Endothelial cell of umbilical vein (primary cell): Measurements from ENCODE around the gene PAPPA2. TPM values are rescaled to one million over a fixed set of nuclear protein-coding genes. Genes with fewer than 3 reads are reported as not detected.

ENCODE experiments used
- BruUV-seq: library from RNA; stranded (reverse); fragments of 400-500 nt; replicated peaks from 2 replicates; lab custom pipeline; 2021; lab: Mats Ljungman, UMichigan
- CTCF ChIA-PET: fragments of 300-600, 350-600 bp; sonication (Branson Sonifier 250); formaldehyde crosslinking; loops from one replicate; lab custom pipeline; 2021; ENCODE audit warnings: antibody characterized with exemption, inconsistent platforms; lab: Charles Lee
- POLR2A ChIA-PET: fragments of 300-600, 350-600 bp; sonication (Branson Sonifier 250); formaldehyde crosslinking; loops from one replicate; lab custom pipeline; 2021; ENCODE audit warnings: antibody characterized with exemption, inconsistent platforms; lab: Charles Lee
- DNase-seq: peaks from one replicate; pipeline ENCODE4 v3.0.0-alpha.2; 2011; ENCODE audit warnings: low read depth, low spot score
- FAIRE-seq: peaks from 2 replicates; lab custom pipeline; 2011; peaks lifted over from hg19 to GRCh38; lab: Jason Lieb, UNC
- H2AFZ ChIP-seq: 2 replicates; pipeline ENCODE4 v1.6.0; 2012; ENCODE audit warnings: low read depth, low read length, control low read depth, inconsistent platforms
- H3K27ac ChIP-seq: 2 replicates; pipeline ENCODE4 v1.5.1; 2011; ENCODE audit warnings: low read depth, mild to moderate bottlenecking, control low read depth, low read length, moderate library complexity; ENCODE audit not compliant: insufficient read depth
- H3K27me3 ChIP-seq, 2 experiments: 2 replicates each; pipeline versions ENCODE4 v1.6.0 to v1.6.1; 2011; ENCODE audit warnings: low read length in 2 of 2, mixed read lengths in 1 of 2; ENCODE audit not compliant: control insufficient read depth in 2 of 2, insufficient read depth in 2 of 2
- H3K36me3 ChIP-seq, 2 experiments: 2 replicates in 1 of 2; 3 replicates in 1 of 2; pipeline ENCODE4 v1.5.1; 2011; ENCODE audit warnings: low read length in 2 of 2, mild to moderate bottlenecking in 1 of 2, moderate library complexity in 1 of 2; ENCODE audit not compliant: control insufficient read depth in 2 of 2, insufficient read depth in 2 of 2; ENCODE audit errors: extremely low read depth in 1 of 2
- H3K4me1 ChIP-seq: 3 replicates; pipeline ENCODE4 v1.5.1; 2011; ENCODE audit warnings: mild to moderate bottlenecking, low read length; ENCODE audit not compliant: control insufficient read depth, insufficient read depth; ENCODE audit errors: extremely low read depth
- H3K4me2 ChIP-seq: 2 replicates; pipeline ENCODE4 v1.6.1; 2011; ENCODE audit warnings: low read length, control low read depth, mixed read lengths; ENCODE audit not compliant: insufficient read depth
- H3K4me3 ChIP-seq, 3 experiments: fragments of 200-600 bp in 1 of 3; sonication (generic), shearing (Covaris generic) in 1 of 3; replicated peaks in 1 of 3; 2 replicates each; pipeline ENCODE4 v1.5.1; 2011 to 2016; ENCODE audit warnings: control low read depth in 3 of 3, low read length in 3 of 3, mild to moderate bottlenecking in 2 of 3, inconsistent platforms in 1 of 3, low read depth in 1 of 3, moderate library complexity in 1 of 3; ENCODE audit not compliant: insufficient read depth in 1 of 3
- H3K79me2 ChIP-seq: 2 replicates; pipeline ENCODE4 v1.6.0; 2012; ENCODE audit warnings: low read length, inconsistent platforms; ENCODE audit not compliant: control insufficient read depth, insufficient read depth
- H3K9ac ChIP-seq: replicated peaks from 2 replicates; pipeline ENCODE3; 2011; ENCODE audit warnings: low read length, control low read depth; ENCODE audit not compliant: insufficient read depth; ENCODE audit errors: extremely low read depth
- H3K9me1 ChIP-seq: replicated peaks from 3 replicates; pipeline ENCODE4 v1.6.0; 2011; ENCODE audit warnings: mild to moderate bottlenecking, low read length; ENCODE audit not compliant: control insufficient read depth, insufficient read depth; ENCODE audit errors: extremely low read depth
- H3K9me3 ChIP-seq: replicated peaks from 2 replicates; pipeline ENCODE4 v1.5.1; 2012; ENCODE audit warnings: low read length, inconsistent platforms; ENCODE audit not compliant: control insufficient read depth, insufficient read depth
- H4K20me1 ChIP-seq: replicated peaks from 2 replicates; pipeline ENCODE3; 2011; ENCODE audit warnings: mild to moderate bottlenecking, low read length; ENCODE audit not compliant: control insufficient read depth, insufficient read depth; ENCODE audit errors: extremely low read depth
- CTCF ChIP-seq, 2 donors: IDR thresholded peaks; 1 replicate in 1 of 2; 2 replicates in 1 of 2; pipeline ENCODE4 v1.5.1; 2011; ENCODE audit warnings: low read length in 2 of 2, mild to moderate bottlenecking in 2 of 2, moderate library complexity in 2 of 2, control low read depth in 1 of 2, inconsistent platforms in 1 of 2, low read depth in 1 of 2; ENCODE audit not compliant: insufficient read depth in 1 of 2; ENCODE audit errors: extremely low read depth in 1 of 2
- EZH2 ChIP-seq: IDR thresholded peaks from 2 replicates; pipeline ENCODE4 v1.6.1; 2012; ENCODE audit warnings: borderline replicate concordance, low read depth, mild to moderate bottlenecking, moderate library complexity, low read length, inconsistent platforms; ENCODE audit not compliant: severe bottlenecking
- FOS ChIP-seq: IDR thresholded peaks from 2 replicates; pipeline ENCODE4 v1.6.1; 2011; ENCODE audit warnings: mild to moderate bottlenecking, low read length, moderate library complexity, borderline replicate concordance; ENCODE audit not compliant: insufficient read depth
- GATA2 ChIP-seq: IDR thresholded peaks from 2 replicates; pipeline ENCODE4 v1.7.0; 2011; ENCODE audit warnings: low read depth, mild to moderate bottlenecking, moderate library complexity, mixed read lengths, low read length; ENCODE audit not compliant: insufficient read length, insufficient read depth
- JUN ChIP-seq: IDR thresholded peaks from 2 replicates; pipeline ENCODE4 v1.6.1; 2011; ENCODE audit warnings: borderline replicate concordance, low read depth; ENCODE audit not compliant: insufficient read length, insufficient read depth
- MAX ChIP-seq: IDR thresholded peaks from 2 replicates; pipeline ENCODE4 v1.6.1; 2011; ENCODE audit not compliant: insufficient read depth, insufficient read length
- MYC ChIP-seq: IDR thresholded peaks from one replicate; pipeline ENCODE4 v1.6.1; 2011; ENCODE audit warnings: mild to moderate bottlenecking, low read depth, low read length
- POLR2A ChIP-seq: IDR thresholded peaks from 2 replicates; pipeline ENCODE4 v1.6.1; 2012; ENCODE audit warnings: low read depth, mild to moderate bottlenecking, control low read depth, low read length
- POLR2AphosphoS5 ChIP-seq: IDR thresholded peaks from 2 replicates; pipeline ENCODE4 v1.6.1; 2012; ENCODE audit warnings: low read depth, mild to moderate bottlenecking, control low read depth, low read length, moderate library complexity; ENCODE audit not compliant: insufficient read depth
- dilution Hi-C: fragments of 300-500 bp; cut with MboI; formaldehyde crosslinking; loops from one replicate; pipeline ENCODE4 v1.15.0; 2019; ENCODE audit warnings: low sequenced_read_pairs; ENCODE audit not compliant: extremely low pct_ligation_motif_present
- intact Hi-C: fragments of 100-400 bp; cut with micrococcal nuclease; formaldehyde crosslinking; loops from one replicate; pipeline ENCODE4 v1.10.0; 2022
- polyA plus RNA-seq, 4 experiments: library from polyadenylated mRNA; depleted of rRNA in 3 of 4; stranded (reverse) in 3 of 4; unstranded in 1 of 4; fragments of >200 nt; gene quantifications; 2 replicates each; pipeline versions ENCODE4 v1.2.1 to v1.2.3, GENCODE V29; 2011 to 2012; ENCODE audit warnings: missing spikeins in 1 of 4
- total RNA-seq: library from RNA; stranded (reverse); gene quantifications from 2 replicates; pipeline ENCODE4 v1.2.3, GENCODE V29; 2021

PAPPA2 gene
- total and polyA plus RNA-seq, 2 donors (not counting 3 experiments of a cell fraction or from before 2014, with no cell fraction given) = not detected

DNA sequence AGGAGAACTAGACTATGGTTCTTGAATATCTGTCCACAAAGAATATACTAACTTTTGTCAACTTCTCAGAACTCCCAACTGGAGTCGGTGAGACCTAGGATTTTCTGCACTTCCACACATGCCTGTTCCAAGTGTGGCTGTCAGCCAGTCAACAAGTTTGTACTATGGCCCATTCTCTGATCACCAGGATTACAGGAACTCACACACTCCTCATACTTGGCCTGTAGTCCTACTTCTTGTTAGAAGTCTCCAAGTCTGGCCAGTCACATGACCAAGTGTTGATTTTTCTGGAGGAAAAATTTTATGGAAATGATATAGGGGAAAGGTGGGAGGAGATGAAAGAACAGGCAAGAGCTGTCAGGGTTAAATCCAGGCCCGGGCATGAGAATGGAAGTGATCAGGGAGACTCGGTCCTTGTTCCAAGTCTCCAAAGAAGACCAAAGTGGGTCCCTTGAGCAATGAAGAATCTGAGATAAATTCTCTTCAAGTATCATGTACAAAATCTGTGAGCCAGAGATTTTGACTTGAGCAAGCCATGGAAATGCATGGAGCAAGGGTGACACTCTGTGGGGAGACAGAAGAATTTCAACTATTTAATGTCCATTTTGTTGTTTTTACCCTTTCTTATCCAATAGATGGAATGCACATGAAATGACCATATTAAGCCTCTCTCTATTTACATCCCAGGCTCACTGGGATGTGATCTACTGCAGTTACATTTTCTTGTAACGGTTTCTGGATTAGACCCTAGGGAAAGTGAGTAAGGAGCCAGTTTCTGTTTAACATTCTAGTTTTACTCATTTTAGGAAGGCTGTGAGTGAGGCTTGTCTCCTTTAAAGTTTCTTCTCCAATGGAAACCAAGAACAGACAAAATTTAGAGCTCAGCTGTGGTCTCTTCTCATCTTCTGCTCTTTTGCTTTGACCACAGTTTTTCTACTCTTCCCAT, 380.6 kb downstream of the PAPPA2 start:
- no peak overlapping the region for H3K27ac ChIP-seq
- H3K4me1 ChIP-seq = no peaks in the 10 kb centered on the region
- no peaks in the 10 kb centered on the region for H3K27me3 ChIP-seq
- no peaks in the 10 kb centered on the region for H3K36me3 ChIP-seq
- H4K20me1 ChIP-seq = no peaks in the 10 kb centered on the region
- ChIA-PET CTCF (no interaction called here), POLR2A (no interaction called here)
- no peak overlapping the region for H2AFZ ChIP-seq
- H3K9me1 ChIP-seq = no peaks in the 10 kb centered on the region
- no TSS peak for BruUV-seq
- dilution Hi-C loops (no loop called here), intact Hi-C loops (no loop called here)
- no peaks in the 10 kb centered on the region for H3K9me3 ChIP-seq
- H3K4me2 ChIP-seq = no peak overlapping the region
- H3K79me2 ChIP-seq = no peaks in the 10 kb centered on the region
- no peak for DNase-seq
- H3K9ac ChIP-seq = no peak overlapping the region
- no peak overlapping the region for H3K4me3 ChIP-seq
- FAIRE-seq = no peak
- TF ChIP-seq FOS (no peak), CTCF (IDR thresholded peaks at IDR 0.05; ENCODE audit: extremely low read depth in 1 of 2, insufficient read depth in 1 of 2, low read depth in 1 of 2, low read length in 2 of 2) (no peak), GATA2 (no peak)

DNA sequence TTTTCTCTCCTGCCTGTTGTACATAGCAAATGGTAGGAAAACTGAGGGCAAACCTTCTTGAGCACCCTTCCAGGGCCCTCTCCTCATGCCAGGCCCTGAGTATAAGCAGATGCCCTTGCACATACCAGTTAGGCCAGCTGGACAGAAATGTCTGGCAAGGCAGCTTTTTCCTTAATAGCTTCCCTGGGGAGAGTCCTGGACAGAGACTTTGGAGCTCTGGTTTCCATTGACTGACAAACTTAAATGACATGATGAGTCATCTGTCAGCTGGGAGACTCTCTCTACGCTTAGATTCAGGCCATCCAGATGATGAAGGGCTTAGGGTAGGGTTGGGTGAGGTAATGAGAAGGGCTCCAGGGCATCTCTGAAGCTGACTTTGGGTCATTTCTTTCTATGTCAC, 384.1 kb downstream of the PAPPA2 start:
- dilution Hi-C loops (no loop called here), intact Hi-C loops (no loop called here)
- H3K4me3 ChIP-seq = no peak overlapping the region
- no peak overlapping the region for H2AFZ ChIP-seq
- BruUV-seq = no TSS peak
- no peaks in the 10 kb centered on the region for H3K27me3 ChIP-seq
- H3K27ac ChIP-seq = no peak overlapping the region
- H3K9me3 ChIP-seq = no peaks in the 10 kb centered on the region
- no peaks in the 10 kb centered on the region for H3K9me1 ChIP-seq
- ChIA-PET CTCF (no interaction called here), POLR2A (no interaction called here)
- no peaks in the 10 kb centered on the region for H4K20me1 ChIP-seq
- no peaks in the 10 kb centered on the region for H3K4me1 ChIP-seq
- H3K79me2 ChIP-seq = no peaks in the 10 kb centered on the region
- TF ChIP-seq FOS = no peak
- no peak for TF ChIP-seq POLR2A
- no peak for TF ChIP-seq MAX
- TF ChIP-seq POLR2AphosphoS5 = no peak
- no peak for TF ChIP-seq MYC
- no peak for TF ChIP-seq JUN
- no peak for TF ChIP-seq EZH2
- TF ChIP-seq GATA2 = no peak
- TF ChIP-seq CTCF (IDR thresholded peaks at IDR 0.05; ENCODE audit: extremely low read depth in 1 of 2, insufficient read depth in 1 of 2, low read depth in 1 of 2, low read length in 2 of 2) = no peak
- no peak for DNase-seq
- no peaks in the 10 kb centered on the region for H3K36me3 ChIP-seq
- no peak for FAIRE-seq
- no peak overlapping the region for H3K9ac ChIP-seq
- no peak overlapping the region for H3K4me2 ChIP-seq
